ENCODE data around the gene SQSTM1. TPM values are rescaled to one million over a fixed set of nuclear protein-coding genes. Genes with fewer than 3 reads are reported as not detected.
A peak's percentile ranks its signal among the peaks of the same experiment; 100 is the strongest.

Gene SQSTM1
- total and polyA plus RNA-seq, 5 donors from 2014 or later: 219 to 615 (median 240) TPM

DNA sequence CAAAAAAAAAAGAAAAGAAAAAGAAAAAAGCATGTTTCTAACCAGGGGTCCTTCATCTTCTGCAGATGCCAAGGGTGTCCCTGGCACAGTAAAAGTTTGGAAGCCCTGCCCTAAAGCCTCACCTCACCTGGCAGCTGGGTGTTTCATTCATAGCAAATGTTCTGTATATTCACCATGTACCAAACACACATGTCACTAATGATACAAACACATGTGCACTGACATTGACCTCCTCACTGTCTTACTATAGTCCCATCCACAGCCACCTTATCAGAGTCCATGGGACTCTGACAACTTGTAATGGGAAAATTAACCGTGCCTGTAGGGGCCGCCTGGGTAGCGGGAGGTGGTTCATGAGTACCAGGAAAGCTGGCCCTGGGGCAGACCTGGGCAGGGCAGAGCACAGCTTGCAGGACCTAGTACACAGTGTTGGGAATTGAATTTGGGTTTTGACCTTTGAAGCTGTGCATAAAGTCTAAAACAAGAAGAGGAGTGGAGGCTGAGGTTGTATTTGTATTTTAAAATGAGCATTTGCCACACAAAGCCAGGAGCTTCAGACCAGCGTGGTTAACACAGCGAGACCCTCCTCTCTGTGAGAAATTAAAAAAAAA lies 7.6 kb upstream of the SQSTM1 start:
- peaks cover 8% of the 10 kb centered on the region for H3K36me3 Mint-ChIP-seq
- no peaks in the 10 kb centered on the region for H3K9me3 Mint-ChIP-seq
- H3K4me1 Mint-ChIP-seq: peaks cover 0 to 13% (median 8%) of the 10 kb centered on the region in 4 donors
- peaks cover 9% of the 10 kb centered on the region for H3K36me3 ChIP-seq (ENCODE audit: control insufficient read depth, insufficient read depth, low read length)
- no peaks in the 10 kb centered on the region for H3K27me3 Mint-ChIP-seq
- no peak overlapping the region for H3K27ac ChIP-seq (ENCODE audit: insufficient read depth, low read length, poor library complexity, severe bottlenecking)
- peak overlapping the region in 2 of 4 donors; percentile 64 to 68 for H3K4me3 Mint-ChIP-seq
- no peak overlapping the region for H3K27ac Mint-ChIP-seq
- no peaks in the 10 kb centered on the region for H3K27me3 ChIP-seq (ENCODE audit: control insufficient read depth, insufficient read depth, low read length)
- H3K9me3 ChIP-seq (ENCODE audit: control insufficient read depth in 2 of 2, low read length in 2 of 2): no peaks in the 10 kb centered on the region
- DNase-seq (no peak), ATAC-seq (ENCODE audit: low read depth in 2 of 2) (no peak)
- H3K4me1 ChIP-seq (ENCODE audit: control insufficient read depth, insufficient read depth, low read length, poor library complexity, severe bottlenecking): peaks cover 12% of the 10 kb centered on the region
- no peak overlapping the region for H3K4me3 ChIP-seq (ENCODE audit: low read depth, low read length)

GRCh38 chr5:179814090-179814489 lies 6.6 kb upstream of the SQSTM1 start:
- peaks cover 0 to 19% (median 11%) of the 10 kb centered on the region in 4 donors for H3K4me1 Mint-ChIP-seq
- peaks cover 8% of the 10 kb centered on the region for H3K36me3 Mint-ChIP-seq
- H3K36me3 ChIP-seq (ENCODE audit: control insufficient read depth, insufficient read depth, low read length): peaks cover 9% of the 10 kb centered on the region
- H3K4me3 ChIP-seq (ENCODE audit: low read depth, low read length): no peak overlapping the region
- ATAC-seq (ENCODE audit: low read depth in 2 of 2) (no peak), DNase-seq (no peak)
- H3K27me3 Mint-ChIP-seq: no peaks in the 10 kb centered on the region
- H3K27ac ChIP-seq (ENCODE audit: insufficient read depth, low read length, poor library complexity, severe bottlenecking): no peak overlapping the region
- H3K27me3 ChIP-seq (ENCODE audit: control insufficient read depth, insufficient read depth, low read length): no peaks in the 10 kb centered on the region
- no peaks in the 10 kb centered on the region for H3K9me3 ChIP-seq (ENCODE audit: control insufficient read depth in 2 of 2, low read length in 2 of 2)
- H3K9me3 Mint-ChIP-seq: no peaks in the 10 kb centered on the region
- peaks cover 22% of the 10 kb centered on the region for H3K4me1 ChIP-seq (ENCODE audit: control insufficient read depth, insufficient read depth, low read length, poor library complexity, severe bottlenecking)
- peak overlapping the region in 1 of 4 donors; percentile 64 for H3K4me3 Mint-ChIP-seq
- no peak overlapping the region for H3K27ac Mint-ChIP-seq

- H3K4me3 Mint-ChIP-seq: peak overlapping the region; percentile 19 to 83 (median 40)
- peaks cover 9% of the 10 kb centered on the region for H3K36me3 ChIP-seq (ENCODE audit: control insufficient read depth, insufficient read depth, low read length)
- H3K4me1 ChIP-seq (ENCODE audit: control insufficient read depth, insufficient read depth, low read length, poor library complexity, severe bottlenecking): peaks cover 36% of the 10 kb centered on the region
- no peaks in the 10 kb centered on the region for H3K9me3 ChIP-seq (ENCODE audit: control insufficient read depth in 2 of 2, low read length in 2 of 2)
- H3K27me3 Mint-ChIP-seq: no peaks in the 10 kb centered on the region
- peaks cover 0 to 29% (median 16%) of the 10 kb centered on the region in 4 donors for H3K4me1 Mint-ChIP-seq
- peaks cover 8% of the 10 kb centered on the region for H3K36me3 Mint-ChIP-seq
- H3K9me3 Mint-ChIP-seq: peaks cover 0 to 2% (median 0%) of the 10 kb centered on the region in 7 donors
- no peak overlapping the region for H3K4me3 ChIP-seq (ENCODE audit: low read depth, low read length)
- H3K27ac ChIP-seq (ENCODE audit: insufficient read depth, low read length, poor library complexity, severe bottlenecking): no peak overlapping the region
- no peaks in the 10 kb centered on the region for H3K27me3 ChIP-seq (ENCODE audit: control insufficient read depth, insufficient read depth, low read length)
- no peak for DNase-seq
- no peak for ATAC-seq (ENCODE audit: low read depth in 2 of 2)
- H3K27ac Mint-ChIP-seq: peak overlapping the region in 1 of 3 donors; percentile 80
Observed at GRCh38 chr5:179815491-179816249, 5.0 kb upstream of the SQSTM1 start.

- no peak overlapping the region for H3K4me3 ChIP-seq (ENCODE audit: low read depth, low read length)
- no peak overlapping the region for H3K27ac ChIP-seq (ENCODE audit: insufficient read depth, low read length, poor library complexity, severe bottlenecking)
- H3K9me3 Mint-ChIP-seq: peaks cover 0 to 2% (median 0%) of the 10 kb centered on the region in 7 donors
- H3K4me1 ChIP-seq (ENCODE audit: control insufficient read depth, insufficient read depth, low read length, poor library complexity, severe bottlenecking): peaks cover 36% of the 10 kb centered on the region
- H3K27me3 ChIP-seq (ENCODE audit: control insufficient read depth, insufficient read depth, low read length): no peaks in the 10 kb centered on the region
- peaks cover 8% of the 10 kb centered on the region for H3K36me3 Mint-ChIP-seq
- H3K36me3 ChIP-seq (ENCODE audit: control insufficient read depth, insufficient read depth, low read length): peaks cover 9% of the 10 kb centered on the region
- no peak overlapping the region for H3K27ac Mint-ChIP-seq
- DNase-seq: no peak
- H3K4me1 Mint-ChIP-seq: peaks cover 0 to 31% (median 16%) of the 10 kb centered on the region in 4 donors
- no peak for ATAC-seq (ENCODE audit: low read depth in 2 of 2)
- peaks cover 1% of the 10 kb centered on the region for H3K27me3 Mint-ChIP-seq
- H3K4me3 Mint-ChIP-seq: peak overlapping the region in 1 of 4 donors; percentile 24
- H3K9me3 ChIP-seq (ENCODE audit: control insufficient read depth in 2 of 2, low read length in 2 of 2): no peaks in the 10 kb centered on the region
Observed at GRCh38 chr5:179816401-179816795, 4.3 kb upstream of the SQSTM1 start.

- Histone ChIP-seq H3K27me3 (ENCODE audit: control insufficient read depth, insufficient read depth, low read length) (no peaks in the 10 kb centered on the region), H3K36me3 (ENCODE audit: control insufficient read depth, insufficient read depth, low read length) (peaks cover 9% of the 10 kb centered on the region), H3K27ac (ENCODE audit: insufficient read depth, low read length, poor library complexity, severe bottlenecking) (no peak overlapping the region), H3K9me3 (ENCODE audit: control insufficient read depth in 2 of 2, low read length in 2 of 2) (no peaks in the 10 kb centered on the region), H3K4me3 (ENCODE audit: low read depth, low read length) (no peak overlapping the region), H3K4me1 (ENCODE audit: control insufficient read depth, insufficient read depth, low read length, poor library complexity, severe bottlenecking) (peaks cover 40% of the 10 kb centered on the region)
- DNase-seq (no peak), ATAC-seq (ENCODE audit: low read depth in 2 of 2) (no peak)
- peaks cover 8% of the 10 kb centered on the region for H3K36me3 Mint-ChIP-seq
- peaks cover 0 to 2% (median 0%) of the 10 kb centered on the region in 7 donors for H3K9me3 Mint-ChIP-seq
- peaks cover 2 to 36% (median 19%) of the 10 kb centered on the region in 4 donors for H3K4me1 Mint-ChIP-seq
- H3K27ac Mint-ChIP-seq: no peak overlapping the region
- H3K4me3 Mint-ChIP-seq: peak overlapping the region in 3 of 4 donors; percentile 16 to 92 (median 85)
- H3K27me3 Mint-ChIP-seq: peaks cover 6% of the 10 kb centered on the region
Observed at GRCh38 chr5:179816796-179817469, 3.8 kb upstream of the SQSTM1 start.

DNA sequence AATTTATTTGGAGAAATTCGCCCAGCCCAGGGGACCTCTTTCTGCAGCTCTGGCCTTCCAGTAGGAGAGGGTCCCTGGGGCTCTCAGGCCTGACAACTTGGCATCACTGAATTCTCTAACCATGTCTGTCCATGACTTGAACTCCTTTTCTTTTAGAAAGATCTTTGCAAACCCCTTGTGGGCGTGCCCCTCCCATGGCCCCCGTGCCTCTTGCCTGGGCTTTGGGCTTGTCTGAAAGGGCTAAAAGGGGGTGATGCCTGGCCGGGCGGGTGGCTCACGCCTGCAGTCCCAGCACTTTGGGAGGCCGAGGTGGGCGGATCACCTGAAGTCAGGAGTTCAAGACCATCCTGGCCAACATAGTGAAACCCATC lies 3.2 kb upstream of the SQSTM1 start:
- ATAC-seq (ENCODE audit: low read depth in 2 of 2): no peak

GRCh38 chr5:179817890-179818745 lies 2.6 kb upstream of the SQSTM1 start:
- H3K27me3 ChIP-seq (ENCODE audit: control insufficient read depth, insufficient read depth, low read length): no peaks in the 10 kb centered on the region
- Mint-ChIP-seq H3K27me3 (peaks cover 10% of the 10 kb centered on the region), H3K36me3 (peaks cover 7% of the 10 kb centered on the region), H3K4me3 (peak overlapping the region; percentile 85 to 93 (median 89)), H3K4me1 (peaks cover 8 to 48% (median 28%) of the 10 kb centered on the region in 4 donors), H3K27ac (peak overlapping the region; percentile 83 to 93 (median 91)), H3K9me3 (peaks cover 0 to 2% (median 0%) of the 10 kb centered on the region in 7 donors)
- DNase-seq (no peak), ATAC-seq (ENCODE audit: low read depth in 2 of 2) (no peak)
- H3K4me3 ChIP-seq (ENCODE audit: low read depth, low read length): no peak overlapping the region
- no peaks in the 10 kb centered on the region for H3K9me3 ChIP-seq (ENCODE audit: control insufficient read depth in 2 of 2, low read length in 2 of 2)
- H3K4me1 ChIP-seq (ENCODE audit: control insufficient read depth, insufficient read depth, low read length, poor library complexity, severe bottlenecking): peaks cover 52% of the 10 kb centered on the region
- peak overlapping the region; percentile 96 for H3K27ac ChIP-seq (ENCODE audit: insufficient read depth, low read length, poor library complexity, severe bottlenecking)
- peaks cover 7% of the 10 kb centered on the region for H3K36me3 ChIP-seq (ENCODE audit: control insufficient read depth, insufficient read depth, low read length)

More for the DNA sequence above, 3.2 kb upstream of the SQSTM1 start:
- peaks cover 0 to 2% (median 0%) of the 10 kb centered on the region in 7 donors for H3K9me3 Mint-ChIP-seq
- peak overlapping the region; percentile 16 to 92 (median 85) for H3K4me3 Mint-ChIP-seq
- peaks cover 7 to 41% (median 24%) of the 10 kb centered on the region in 4 donors for H3K4me1 Mint-ChIP-seq
- H3K4me1 ChIP-seq (ENCODE audit: control insufficient read depth, insufficient read depth, low read length, poor library complexity, severe bottlenecking): peaks cover 45% of the 10 kb centered on the region
- peaks cover 5% of the 10 kb centered on the region for H3K36me3 ChIP-seq (ENCODE audit: control insufficient read depth, insufficient read depth, low read length)
- no peaks in the 10 kb centered on the region for H3K9me3 ChIP-seq (ENCODE audit: control insufficient read depth in 2 of 2, low read length in 2 of 2)
- H3K27me3 Mint-ChIP-seq: peaks cover 10% of the 10 kb centered on the region
- peak overlapping the region in 1 of 3 donors; percentile 83 for H3K27ac Mint-ChIP-seq
- no peak overlapping the region for H3K4me3 ChIP-seq (ENCODE audit: low read depth, low read length)
- H3K27ac ChIP-seq (ENCODE audit: insufficient read depth, low read length, poor library complexity, severe bottlenecking): no peak overlapping the region
- peaks cover 8% of the 10 kb centered on the region for H3K36me3 Mint-ChIP-seq
- no peaks in the 10 kb centered on the region for H3K27me3 ChIP-seq (ENCODE audit: control insufficient read depth, insufficient read depth, low read length)
- no peak for DNase-seq
